GM19025 (cell line): ENCODE results near the gene OPTC.

Experiments used
- ATAC-seq: cut with Tn5 transposase; IDR thresholded peaks from one replicate; pipeline ENCODE4 v1.9.1; 2021; ENCODE audit warnings: mild to moderate bottlenecking, low read depth, moderate library complexity; ENCODE audit not compliant: unreplicated experiment

OPTC gene

GRCh38 chr1:203555076-203555475 lies 61.1 kb downstream of the OPTC start:
- no peak for ATAC-seq

GRCh38 chr1:203555511-203556046 lies 61.6 kb downstream of the OPTC start:
- no peak for ATAC-seq

- ATAC-seq = no peak
These were observed 62.3 kb downstream of the OPTC start for GRCh38 chr1:203556047-203556851.

GRCh38 chr1:203557390-203557789 lies 63.4 kb downstream of the OPTC start:
- ATAC-seq = no peak

- ATAC-seq = no peak
These were observed 64.3 kb downstream of the OPTC start for GRCh38 chr1:203558064-203558760.
